Stimulated activated CD4-positive, alpha-beta T cell treated with anti-CD3 and anti-CD28 coated beads, TNF-alpha, amount 100 ng/mL, for 4 hours (primary cell): ENCODE measurements around the gene NDUFA11.
"Not testable (repeated sequence)": the region's sequence is repeated elsewhere in the genome, so short reads cannot be mapped to it uniquely, and the experiment has no call there.

Experiments used
- DNase-seq, 3 experiments: peaks; one replicate each; pipeline ENCODE4 v3.0.0-alpha.2; 2020; ENCODE audit warnings: low read depth in 3 of 3

Gene NDUFA11

GRCh38 chr19:5890099-5890498, 13.5 kb downstream of the NDUFA11 start:
- no peak for DNase-seq

GRCh38 chr19:5889288-5889971, 14.2 kb downstream of the NDUFA11 start:
- no peak for DNase-seq

- DNase-seq = not testable (repeated sequence)
Measured at GRCh38 chr19:5884065-5884811, 19.4 kb downstream of the NDUFA11 start.

GRCh38 chr19:5883157-5883873, 20.3 kb downstream of the NDUFA11 start:
- DNase-seq = not testable (repeated sequence)

- no peak for DNase-seq
Measured at GRCh38 chr19:5882421-5882968, 21.1 kb downstream of the NDUFA11 start.

- DNase-seq = no peak
Measured at GRCh38 chr19:5881543-5882299, 21.9 kb downstream of the NDUFA11 start.

- DNase-seq = no peak
Measured at GRCh38 chr19:5880604-5881078, 22.9 kb downstream of the NDUFA11 start.

- DNase-seq = no peak
Measured at GRCh38 chr19:5880196-5880595, 23.4 kb downstream of the NDUFA11 start.

GRCh38 chr19:5877882-5878281, 25.7 kb downstream of the NDUFA11 start:
- DNase-seq = no peak

- DNase-seq = no peak
Measured at GRCh38 chr19:5877427-5877826, 26.2 kb downstream of the NDUFA11 start.

GRCh38 chr19:5874496-5874895, 29.1 kb downstream of the NDUFA11 start:
- DNase-seq = not testable (repeated sequence)

- DNase-seq = no peak
Measured at GRCh38 chr19:5873617-5874199, 29.9 kb downstream of the NDUFA11 start.

GRCh38 chr19:5870986-5871394, 32.6 kb downstream of the NDUFA11 start:
- no peak for DNase-seq

GRCh38 chr19:5867201-5868136, 36.1 kb downstream of the NDUFA11 start:
- no peak for DNase-seq

- DNase-seq = no peak
Measured at GRCh38 chr19:5865772-5866171, 37.8 kb downstream of the NDUFA11 start.

GRCh38 chr19:5864725-5865486, 38.7 kb downstream of the NDUFA11 start:
- no peak for DNase-seq

- DNase-seq = no peak
Measured at GRCh38 chr19:5864013-5864720, 39.4 kb downstream of the NDUFA11 start.

GRCh38 chr19:5863030-5863665, 40.4 kb downstream of the NDUFA11 start:
- DNase-seq = no peak
